H1 (cell line): Measurements from ENCODE around the gene HK2. TPM values are rescaled to one million over a fixed set of nuclear protein-coding genes. Genes with fewer than 3 reads are reported as not detected.

ENCODE experiments used
- CTCF ChIA-PET: fragments of 300-600 bp; sonication (Branson Sonifier 250); formaldehyde crosslinking; loops from one replicate; lab custom pipeline; 2021; ENCODE audit not compliant: partially characterized antibody; lab: Charles Lee
- POLR2A ChIA-PET: fragments of 300-600 bp; sonication (Branson Sonifier 250); formaldehyde crosslinking; loops from one replicate; lab custom pipeline; 2021; ENCODE audit warnings: inconsistent platforms; ENCODE audit not compliant: partially characterized antibody; lab: Charles Lee
- DNase-seq, 2 experiments: peaks; one replicate each; pipeline versions ENCODE4 v3.0.0 to v3.0.0-alpha.2; 2010 to 2022; ENCODE audit warnings: low spot score in 2 of 2, low read depth in 1 of 2, mixed read lengths in 1 of 2
- FAIRE-seq: peaks from 2 replicates; lab custom pipeline; 2011; peaks lifted over from hg19 to GRCh38; lab: Jason Lieb, UNC
- H2AFZ ChIP-seq: 2 replicates; pipeline ENCODE4 v1.8.1; 2012; ENCODE audit warnings: low read length, inconsistent platforms
- H2AK5ac ChIP-seq: 2 replicates; pipeline ENCODE4 v1.6.1; 2013; ENCODE audit warnings: low read depth, low read length
- H2BK120ac ChIP-seq: replicated peaks from 2 replicates; pipeline ENCODE3; 2013; ENCODE audit warnings: low read depth, low read length, inconsistent platforms
- H2BK12ac ChIP-seq: 2 replicates; pipeline ENCODE4 v1.6.1; 2013; ENCODE audit warnings: low read depth, low read length
- H2BK15ac ChIP-seq: 2 replicates; pipeline ENCODE4 v1.6.1; 2013; ENCODE audit warnings: low read length
- H2BK20ac ChIP-seq: 2 replicates; pipeline ENCODE4 v1.6.1; 2013; ENCODE audit warnings: low read length
- H2BK5ac ChIP-seq: 2 replicates; pipeline ENCODE4 v1.6.1; 2013; ENCODE audit warnings: low read depth, low read length
- H3K14ac ChIP-seq: 2 replicates; pipeline ENCODE4 v1.6.1; 2013; ENCODE audit warnings: inconsistent platforms; ENCODE audit not compliant: insufficient read length
- H3K18ac ChIP-seq: 2 replicates; pipeline ENCODE4 v1.6.1; 2013; ENCODE audit warnings: low read length; ENCODE audit errors: extremely low read depth
- H3K23ac ChIP-seq: 2 replicates; pipeline ENCODE4 v1.6.1; 2013; ENCODE audit warnings: inconsistent platforms; ENCODE audit not compliant: insufficient read length
- H3K23me2 ChIP-seq: 2 replicates; pipeline ENCODE4 v1.6.1; 2013; ENCODE audit warnings: low read depth, low read length
- H3K27ac ChIP-seq: 2 replicates; pipeline ENCODE4 v1.6.1; 2011; ENCODE audit warnings: low read depth, low read length, inconsistent platforms
- H3K27me3 ChIP-seq, 4 experiments: replicated peaks in 1 of 4; 1 replicate in 1 of 4; 2 replicates in 3 of 4; pipeline versions ENCODE4 v1.6.1 to v1.8.1; 2011 to 2013; ENCODE audit warnings: low read length in 3 of 4, mild to moderate bottlenecking in 3 of 4, inconsistent platforms in 2 of 4, mixed read lengths in 2 of 4, moderate library complexity in 1 of 4; ENCODE audit not compliant: control insufficient read depth in 3 of 4, insufficient read depth in 3 of 4; ENCODE audit errors: extremely low read depth in 1 of 4
- H3K36me3 ChIP-seq, 4 experiments: 2 replicates each; pipeline versions ENCODE4 v1.6.1 to v1.8.1; 2011 to 2013; ENCODE audit warnings: mild to moderate bottlenecking in 4 of 4, low read length in 3 of 4, moderate library complexity in 2 of 4, control low read depth in 1 of 4, inconsistent platforms in 1 of 4; ENCODE audit not compliant: insufficient read depth in 4 of 4, control insufficient read depth in 2 of 4
- H3K4ac ChIP-seq: replicated peaks from 2 replicates; pipeline ENCODE3; 2013; ENCODE audit warnings: low read length, low read depth, mixed read lengths, inconsistent platforms; ENCODE audit not compliant: insufficient read length
- H3K4me1 ChIP-seq, 4 experiments: replicated peaks in 1 of 4; 1 replicate in 1 of 4; 2 replicates in 3 of 4; pipeline versions ENCODE4 v1.6.1 to v1.8.1; 2011 to 2013; ENCODE audit warnings: low read length in 3 of 4, inconsistent platforms in 2 of 4, mixed read lengths in 1 of 4; ENCODE audit not compliant: insufficient read depth in 4 of 4, control insufficient read depth in 3 of 4
- H3K4me2 ChIP-seq, 2 experiments: 2 replicates each; pipeline versions ENCODE4 v1.6.1 to v1.8.1; 2011 to 2013; ENCODE audit warnings: low read depth in 2 of 2, low read length in 2 of 2, control low read depth in 1 of 2, inconsistent platforms in 1 of 2, mild to moderate bottlenecking in 1 of 2; ENCODE audit not compliant: insufficient read depth in 1 of 2
- H3K4me3 ChIP-seq, 4 experiments: fragments of 200-600, 300-600 bp in 1 of 4; sonication (generic), shearing (Covaris generic), sonication (Bioruptor Twin) in 1 of 4; 2 replicates each; pipeline versions ENCODE4 v1.5.1 to v1.8.1; 2011 to 2016; ENCODE audit warnings: low read length in 4 of 4, low read depth in 3 of 4, control low read depth in 2 of 4, inconsistent platforms in 2 of 4, mild to moderate bottlenecking in 2 of 4, mixed read lengths in 1 of 4, moderate library complexity in 1 of 4; ENCODE audit not compliant: insufficient read depth in 2 of 4; ENCODE audit errors: extremely low read depth in 1 of 4
- H3K56ac ChIP-seq: replicated peaks from 2 replicates; pipeline ENCODE3; 2013; ENCODE audit warnings: low read depth, mild to moderate bottlenecking, mixed read lengths, low read length, inconsistent platforms; ENCODE audit not compliant: insufficient read length
- H3K79me1 ChIP-seq: 2 replicates; pipeline ENCODE4 v1.6.1; 2013; ENCODE audit warnings: low read depth, low read length, control low read depth
- H3K79me2 ChIP-seq, 2 experiments: 2 replicates each; pipeline versions ENCODE4 v1.6.1 to v1.8.1; 2012 to 2013; ENCODE audit warnings: low read length in 2 of 2, mild to moderate bottlenecking in 2 of 2, inconsistent platforms in 1 of 2; ENCODE audit not compliant: insufficient read depth in 2 of 2, control insufficient read depth in 1 of 2
- H3K9ac ChIP-seq, 4 experiments: replicated peaks in 1 of 4; 1 replicate in 1 of 4; 2 replicates in 3 of 4; pipeline versions ENCODE4 v1.6.1 to v1.8.1; 2011 to 2013; ENCODE audit warnings: low read depth in 3 of 4, low read length in 3 of 4, control low read depth in 2 of 4, mild to moderate bottlenecking in 2 of 4, moderate library complexity in 2 of 4, inconsistent platforms in 1 of 4; ENCODE audit errors: extremely low read depth in 1 of 4
- H3K9me3 ChIP-seq, 2 experiments: 2 replicates each; pipeline versions ENCODE4 v1.6.1 to v1.8.1; 2012 to 2013; ENCODE audit warnings: mild to moderate bottlenecking in 2 of 2, moderate library complexity in 2 of 2, control low read depth in 1 of 2, inconsistent platforms in 1 of 2, low read depth in 1 of 2, low read length in 1 of 2, mixed read lengths in 1 of 2; ENCODE audit not compliant: insufficient read depth in 2 of 2
- H4K20me1 ChIP-seq, 2 experiments: replicated peaks in 1 of 2; 2 replicates each; pipeline versions ENCODE3 to v1.8.1; 2011 to 2013; ENCODE audit warnings: inconsistent platforms in 2 of 2, low read length in 2 of 2, mild to moderate bottlenecking in 1 of 2; ENCODE audit not compliant: insufficient read depth in 2 of 2, control insufficient read depth in 1 of 2
- H4K5ac ChIP-seq: 2 replicates; pipeline ENCODE4 v1.6.1; 2013; ENCODE audit warnings: low read length, low read depth, mixed read lengths, inconsistent platforms; ENCODE audit not compliant: insufficient read length
- H4K8ac ChIP-seq: 2 replicates; pipeline ENCODE4 v1.8.0; 2013; ENCODE audit warnings: mild to moderate bottlenecking, moderate library complexity, low read length, inconsistent platforms; ENCODE audit not compliant: insufficient read depth; ENCODE audit errors: extremely low read depth
- H4K91ac ChIP-seq: replicated peaks from 2 replicates; pipeline ENCODE3; 2013; ENCODE audit warnings: low read length, mixed read lengths, inconsistent platforms; ENCODE audit not compliant: insufficient read length
- ATF3 ChIP-seq: IDR thresholded peaks from 2 replicates; pipeline ENCODE4 v1.6.1; 2011; ENCODE audit warnings: low read depth, mild to moderate bottlenecking, low read length; ENCODE audit not compliant: insufficient read depth
- CHD1 ChIP-seq: IDR thresholded peaks from 2 replicates; pipeline ENCODE4 v1.6.1; 2012; ENCODE audit warnings: low read depth, low read length, improper control_type of control experiment
- CREB1 ChIP-seq: IDR thresholded peaks from 2 replicates; pipeline ENCODE4 v1.6.1; 2012; ENCODE audit warnings: inconsistent platforms
- EGR1 ChIP-seq: IDR thresholded peaks from 2 replicates; pipeline ENCODE4 v1.6.1; 2011; ENCODE audit warnings: low read depth, low read length, borderline replicate concordance
- GABPA ChIP-seq: IDR thresholded peaks from 2 replicates; pipeline ENCODE4 v1.6.1; 2011; ENCODE audit warnings: mild to moderate bottlenecking, low read length, moderate library complexity, borderline replicate concordance; ENCODE audit not compliant: insufficient read depth
- HDAC6 ChIP-seq: IDR thresholded peaks from one replicate; pipeline ENCODE4 v1.7.1; 2012; ENCODE audit warnings: low read depth, mild to moderate bottlenecking, inconsistent platforms, low read length, moderate library complexity
- MAFK ChIP-seq: IDR thresholded peaks from 2 replicates; pipeline ENCODE4 v1.6.1; 2012; ENCODE audit warnings: low read depth, mild to moderate bottlenecking, improper control_type of control experiment, low read length
- PHF8 ChIP-seq: fragments of 200-600 bp; sonication (generic); conservative IDR thresholded peaks from 2 replicates; pipeline ENCODE4 v1.7.1; 2012; ENCODE audit warnings: low read depth, mild to moderate bottlenecking, inconsistent platforms, low read length, moderate library complexity
- RBBP5 ChIP-seq: IDR thresholded peaks from 2 replicates; pipeline ENCODE4 v1.7.1; 2012; ENCODE audit warnings: low read depth, mild to moderate bottlenecking, inconsistent platforms, low read length, moderate library complexity, borderline replicate concordance
- WGBS, 2 experiments: shearing (Covaris generic) in 1 of 2; methylation state at CpG; one replicate each; pipeline versions ENCODE4 v1.1.6 to v1.1.7; 2013 to 2015; ENCODE audit warnings: low lambda C conversion rate in 2 of 2, mixed read lengths in 2 of 2, inconsistent platforms in 1 of 2, low coverage in 1 of 2, missing lambda C conversion rate in 1 of 2; ENCODE audit not compliant: insufficient replicate concordance in 2 of 2, insufficient coverage in 1 of 2, insufficient read length in 1 of 2; ENCODE audit errors: extremely low coverage in 1 of 2, missing lambda C conversion rate in 1 of 2; 5-methylcytosine and 5-hydroxymethylcytosine counted together
- polyA plus RNA-seq, 7 experiments: library from polyadenylated mRNA; depleted of rRNA in 3 of 7; stranded (reverse) in 5 of 7; unstranded in 2 of 7; fragments of >200 nt in 5 of 7; fragments of 200-250 nt in 2 of 7; gene quantifications; 1 replicate in 5 of 7; 2 replicates in 1 of 7; 4 replicates in 1 of 7; pipeline versions ENCODE4 v1.2.1 to v1.2.3, GENCODE V29; 2011 to 2013; ENCODE audit warnings: missing spikeins in 2 of 7, mixed read lengths in 2 of 7
- total RNA-seq: library from RNA; stranded (reverse); fragmentation: NEBNext Ultra II Directional; extraction: Animal tissue kit (Norgen Biotek cat#: 25700); gene quantifications from 2 replicates; pipeline ENCODE4 v1.2.1, GENCODE V29; 2021

Gene HK2
- total and polyA plus RNA-seq, 2 of the 8 experiments (the other 6 are each of a cell fraction or from before 2014, with no cell fraction given): 22.1 to 61.9 TPM

DNA sequence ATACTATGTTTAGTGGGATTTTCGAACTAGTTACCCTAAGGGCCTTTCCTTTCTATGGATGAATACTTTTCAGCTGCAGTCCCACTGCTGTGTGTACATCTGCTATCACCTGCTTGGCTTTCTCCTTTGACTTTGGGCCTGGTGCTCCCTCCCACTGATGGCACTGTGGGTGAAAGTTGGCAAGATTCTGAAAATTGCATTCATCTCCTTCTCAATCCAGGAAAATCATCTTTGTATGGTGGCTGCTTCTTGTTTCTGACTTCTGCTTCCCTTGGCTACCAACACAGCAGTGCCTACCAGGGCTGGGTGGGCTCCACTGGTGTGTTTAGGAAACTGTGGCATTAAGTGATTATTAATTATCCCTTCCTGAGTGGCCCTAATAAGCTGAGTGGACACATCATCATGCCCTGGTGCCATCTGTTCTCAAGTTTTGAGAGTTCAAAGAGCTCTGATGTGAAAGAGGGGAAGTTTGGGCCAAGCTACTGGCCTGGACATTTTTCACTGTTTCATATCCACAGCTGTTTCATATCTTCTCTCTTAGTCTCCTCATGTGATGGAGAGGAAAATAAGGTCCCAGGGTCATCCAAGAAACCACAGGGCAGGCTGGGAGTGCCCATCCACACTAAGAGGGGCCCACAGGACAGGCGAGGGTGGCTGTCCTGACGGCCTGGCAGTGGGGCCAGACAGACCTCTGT is 16.7 kb downstream of the HK2 start:
- Histone ChIP-seq H2AK5ac (no peak overlapping the region), H3K9ac (no peak overlapping the region), H3K4me2 (peak overlapping the region in 1 of 2 experiments; percentile 46; a peak in 1 of 4 replicates), H4K20me1 (peaks cover 8 to 12% of the 10 kb centered on the region in 2 experiments), H2BK20ac (no peak overlapping the region), H3K79me1 (peaks cover 18% of the 10 kb centered on the region), H3K79me2 (peaks cover 25 to 89% of the 10 kb centered on the region in 2 experiments), H2AFZ (no peak overlapping the region), H3K23ac (no peak overlapping the region), H3K18ac (peak overlapping the region; percentile 24; the same call in 1 of the 2 replicates), H3K36me3 (peaks cover 10 to 16% (median 14%) of the 10 kb centered on the region in 4 experiments; a peak in 6 of 8 replicates), H2BK5ac (peak overlapping the region; percentile 57; the same call in 1 of the 2 replicates), H3K4ac (peak overlapping the region; percentile 57), H2BK15ac (no peak overlapping the region), H3K9me3 (no peaks in the 10 kb centered on the region), H3K27me3 (no peaks in the 10 kb centered on the region), H3K56ac (no peak overlapping the region), H3K23me2 (no peaks in the 10 kb centered on the region; the same call in 1 of the 2 replicates), H4K5ac (no peak overlapping the region), H2BK120ac (no peak overlapping the region), H4K91ac (peak overlapping the region; percentile 20), H3K14ac (no peak overlapping the region), H2BK12ac (no peak overlapping the region), H3K4me1 (peaks cover 7 to 35% (median 24%) of the 10 kb centered on the region in 4 experiments), H3K4me3 (no peak overlapping the region), H4K8ac (no peak overlapping the region), H3K27ac (no peak overlapping the region)
- CTCF ChIA-PET: interaction anchor here (1.0 to 9.9 kb wide), 5 partner anchors 13 to 159 kb away, joined by 3 to 117 read pairs (median 5); partner anchors contain the start of gene HK2
- no peak for TF ChIP-seq EGR1
- no peak for TF ChIP-seq GABPA
- TF ChIP-seq CREB1: no peak
- TF ChIP-seq HDAC6: no peak
- no peak for TF ChIP-seq MAFK
- no peak for TF ChIP-seq PHF8
- no peak for TF ChIP-seq RBBP5
- TF ChIP-seq ATF3: no peak
- TF ChIP-seq CHD1: no peak
- no peak for DNase-seq
- FAIRE-seq: no peak
- POLR2A ChIA-PET: interaction anchor here (1.0 to 5.6 kb wide), 4 partner anchors 9 to 15 kb away, joined by 3 to 95 read pairs (median 5); partner anchors contain the start of gene HK2
- WGBS, 2 experiments: 80% methylated on average over 3 of the region's 3 CpGs; no CpG with 5 or more reads in 1 of the 2 experiments
